Measurements from ENCODE around the gene FAH. TPM values are rescaled to one million over a fixed set of nuclear protein-coding genes. Genes with fewer than 3 reads are reported as not detected.

The FAH gene
- total RNA-seq, 1 experiment from 2014 or later, result 21.5 TPM

GRCh38 chr15:80179025-80179759 lies 26.4 kb downstream of the FAH start:
- Histone ChIP-seq H3K14ac (ENCODE audit: insufficient read depth, low read length) (no peak overlapping the region), H3K56ac (ENCODE audit: insufficient read length, low read depth, low read length) (no peak overlapping the region), H4K5ac (ENCODE audit: insufficient read length, low read depth, low read length) (no peak overlapping the region), H4K8ac (replicated peaks; ENCODE audit: insufficient read length, low read depth, low read length) (no peak overlapping the region), H4K20me1 (ENCODE audit: control insufficient read depth, insufficient read depth, insufficient read length) (no peaks in the 10 kb centered on the region), H2AK5ac (ENCODE audit: insufficient read length, low read length) (no peak overlapping the region), H2BK12ac (ENCODE audit: insufficient read length, low read depth, low read length) (no peak overlapping the region), H3K79me2 (ENCODE audit: insufficient read depth, low read length) (no peaks in the 10 kb centered on the region), H3K9me3 (ENCODE audit: control insufficient read depth, low read depth, low read length) (no peaks in the 10 kb centered on the region), H3K79me1 (ENCODE audit: insufficient read depth, low read depth, low read length, poor library complexity, severe bottlenecking) (no peaks in the 10 kb centered on the region), H3K9ac (ENCODE audit: extremely low read depth, insufficient read length, low read length) (no peak overlapping the region), H2BK120ac (ENCODE audit: low read depth, low read length, poor library complexity, severe bottlenecking) (no peak overlapping the region), H3T11ph (ENCODE audit: low read length) (no peak overlapping the region), H2BK15ac (ENCODE audit: low read depth, low read length) (no peak overlapping the region), H4K91ac (ENCODE audit: insufficient read length, low read depth, low read length) (no peak overlapping the region), H2BK20ac (ENCODE audit: low read depth, low read length, poor library complexity, severe bottlenecking) (no peak overlapping the region), H3K18ac (ENCODE audit: insufficient read length, low read depth, low read length) (no peak overlapping the region), H2AFZ (ENCODE audit: low read length) (no peak overlapping the region), H3K27me3 (ENCODE audit: insufficient read depth, low read length) (no peaks in the 10 kb centered on the region), H3K23ac (ENCODE audit: insufficient read length, low read depth, low read length) (no peak overlapping the region), H3K4ac (ENCODE audit: low read depth, low read length) (no peak overlapping the region), H3K27ac (ENCODE audit: insufficient read length, low read depth, low read length) (no peak overlapping the region), H3K23me2 (ENCODE audit: insufficient read length, low read depth, low read length, poor library complexity, severe bottlenecking) (no peaks in the 10 kb centered on the region), H2BK5ac (ENCODE audit: insufficient read length, low read length) (no peak overlapping the region), H3K4me2 (ENCODE audit: insufficient read depth, insufficient read length, low read length) (no peak overlapping the region), H3K4me1 (ENCODE audit: insufficient read depth, low read length) (no peaks in the 10 kb centered on the region)
- Mint-ChIP-seq H3K9me3 (no peaks in the 10 kb centered on the region), H3K36me3 (ENCODE audit: insufficient read depth in 1 of 3, low read depth in 3 of 3) (peaks cover 2 to 26% (median 6%) of the 10 kb centered on the region in 3 experiments; a peak in 4 of 7 replicates), H3K4me1 (no peaks in the 10 kb centered on the region), H3K27me3 (ENCODE audit: low read depth) (no peaks in the 10 kb centered on the region), H3K27ac (no peak overlapping the region), H3K4me3 (no peak overlapping the region)
- TF ChIP-seq CTCF (conservative IDR thresholded peaks at IDR 0.05), result no peak
- WGBS (ENCODE audit: extremely low coverage, insufficient read length, low lambda C conversion rate), result no CpG with 5 or more reads among the region's 17 CpGs
- DNase-seq, result no peak

Data from H9 (cell line).